HAP-1 (cell line): ENCODE data around the gene TMEM273.

Experiments used
- DNase-seq, 2 experiments: peaks; one replicate each; pipeline ENCODE4 v3.0.0-alpha.2; 2016 to 2020; ENCODE audit warnings: low spot score in 2 of 2
- H3K27me3 ChIP-seq: fragments of 250-450 bp; sonication (Bioruptor Pico); 2 replicates; pipeline ENCODE4 v1.5.1; 2020; ENCODE audit warnings: low read depth, mild to moderate bottlenecking, moderate library complexity
- H3K36me3 ChIP-seq: fragments of 250-450 bp; sonication (Bioruptor Pico); replicated peaks from 2 replicates; pipeline ENCODE4 v1.5.1; 2020; ENCODE audit warnings: mild to moderate bottlenecking
- H3K4me1 ChIP-seq: fragments of 250-450 bp; sonication (Bioruptor Pico); 2 replicates; pipeline ENCODE4 v1.5.1; 2020; ENCODE audit warnings: mild to moderate bottlenecking
- H3K4me3 ChIP-seq: fragments of 250-450 bp; sonication (Bioruptor Pico); 2 replicates; pipeline ENCODE4 v1.5.1; 2020; ENCODE audit warnings: mild to moderate bottlenecking, moderate library complexity
- H3K9me3 ChIP-seq: fragments of 250-450 bp; sonication (Bioruptor Pico); 2 replicates; pipeline ENCODE4 v1.5.1; 2020; ENCODE audit warnings: mild to moderate bottlenecking, moderate library complexity
- in situ Hi-C: fragments of 300-500 bp; cut with MboI; formaldehyde crosslinking; loops from 3 replicates; pipeline ENCODE4 v1.14.3; 2020; ENCODE audit warnings: low sequenced_read_pairs, inconsistent platforms, mixed read lengths

The TMEM273 gene

GRCh38 chr10:49168171-49168540, 20.0 kb downstream of the TMEM273 start:
- DNase-seq: no peak
- in situ Hi-C loops: no loop called here
- no peaks in the 10 kb centered on the region for H3K9me3 ChIP-seq
- no peaks in the 10 kb centered on the region for H3K36me3 ChIP-seq
- no peaks in the 10 kb centered on the region for H3K4me1 ChIP-seq
- H3K27me3 ChIP-seq: no peaks in the 10 kb centered on the region
- no peak overlapping the region for H3K4me3 ChIP-seq

GRCh38 chr10:49167425-49168170, 20.6 kb downstream of the TMEM273 start:
- in situ Hi-C loops: no loop called here
- Histone ChIP-seq H3K4me3 (no peak overlapping the region), H3K4me1 (no peaks in the 10 kb centered on the region), H3K36me3 (no peaks in the 10 kb centered on the region), H3K9me3 (no peaks in the 10 kb centered on the region), H3K27me3 (no peaks in the 10 kb centered on the region)
- DNase-seq: no peak

DNA sequence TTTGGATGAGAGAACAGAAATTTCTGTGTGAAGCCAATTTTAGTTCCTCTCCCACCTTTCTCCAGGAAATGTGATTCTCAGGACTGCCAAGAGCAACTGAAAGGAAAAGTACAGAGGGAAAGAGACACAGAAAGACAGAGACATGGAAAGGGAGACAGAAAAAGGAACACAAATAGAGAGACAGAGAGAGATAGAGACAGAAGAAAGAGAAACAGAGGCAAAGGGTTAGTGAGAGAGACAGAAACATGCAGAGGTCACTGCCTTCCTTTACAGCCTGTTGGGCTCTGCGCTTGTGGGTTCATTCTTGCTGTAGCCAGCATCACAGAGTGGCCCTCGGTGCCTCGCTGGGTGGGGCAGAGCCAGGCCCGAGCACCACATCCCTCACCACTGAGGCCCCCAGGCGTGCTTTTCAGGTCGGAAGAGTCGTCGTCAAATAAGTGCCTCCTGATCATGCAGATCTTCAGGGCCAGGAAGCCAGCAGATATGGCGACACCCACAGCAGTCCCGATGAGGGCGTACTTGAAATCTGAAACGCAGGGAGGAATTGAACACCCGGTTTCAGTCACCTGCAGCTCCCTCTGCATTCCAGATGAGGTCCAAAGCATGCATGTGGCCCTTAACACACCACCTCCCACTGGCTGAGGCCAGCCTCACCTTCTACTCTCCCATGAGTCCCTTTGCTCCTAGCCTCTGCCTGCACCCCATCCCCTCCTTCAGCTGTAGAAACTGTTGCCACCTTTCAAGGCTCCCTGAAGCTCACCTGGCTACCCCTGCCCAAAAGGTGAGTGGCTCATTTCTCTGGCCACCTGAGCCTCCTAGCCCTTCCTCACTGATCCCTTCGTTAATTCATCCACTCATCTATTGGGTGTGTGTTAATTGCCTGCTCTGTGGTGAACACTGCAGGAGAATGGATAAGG, 21.4 kb downstream of the TMEM273 start:
- Histone ChIP-seq H3K9me3 (no peaks in the 10 kb centered on the region), H3K4me1 (no peaks in the 10 kb centered on the region), H3K4me3 (no peak overlapping the region), H3K27me3 (no peaks in the 10 kb centered on the region), H3K36me3 (no peaks in the 10 kb centered on the region)
- no peak for DNase-seq
- in situ Hi-C loops: no loop called here

GRCh38 chr10:49165821-49166483, 22.2 kb downstream of the TMEM273 start:
- Histone ChIP-seq H3K4me1 (no peaks in the 10 kb centered on the region), H3K27me3 (no peaks in the 10 kb centered on the region), H3K9me3 (no peaks in the 10 kb centered on the region), H3K4me3 (no peak overlapping the region), H3K36me3 (no peaks in the 10 kb centered on the region)
- in situ Hi-C loops: no loop called here
- DNase-seq: no peak

GRCh38 chr10:49165259-49165658, 22.9 kb downstream of the TMEM273 start:
- Histone ChIP-seq H3K9me3 (no peaks in the 10 kb centered on the region), H3K36me3 (no peaks in the 10 kb centered on the region), H3K4me3 (no peak overlapping the region), H3K27me3 (no peaks in the 10 kb centered on the region), H3K4me1 (no peaks in the 10 kb centered on the region)
- in situ Hi-C loops: no loop called here
- DNase-seq: no peak

GRCh38 chr10:49164559-49165188, 23.5 kb downstream of the TMEM273 start:
- Histone ChIP-seq H3K4me1 (no peaks in the 10 kb centered on the region), H3K9me3 (no peaks in the 10 kb centered on the region), H3K27me3 (no peaks in the 10 kb centered on the region), H3K36me3 (no peaks in the 10 kb centered on the region), H3K4me3 (no peak overlapping the region)
- DNase-seq: no peak
- in situ Hi-C loops: no loop called here

DNA sequence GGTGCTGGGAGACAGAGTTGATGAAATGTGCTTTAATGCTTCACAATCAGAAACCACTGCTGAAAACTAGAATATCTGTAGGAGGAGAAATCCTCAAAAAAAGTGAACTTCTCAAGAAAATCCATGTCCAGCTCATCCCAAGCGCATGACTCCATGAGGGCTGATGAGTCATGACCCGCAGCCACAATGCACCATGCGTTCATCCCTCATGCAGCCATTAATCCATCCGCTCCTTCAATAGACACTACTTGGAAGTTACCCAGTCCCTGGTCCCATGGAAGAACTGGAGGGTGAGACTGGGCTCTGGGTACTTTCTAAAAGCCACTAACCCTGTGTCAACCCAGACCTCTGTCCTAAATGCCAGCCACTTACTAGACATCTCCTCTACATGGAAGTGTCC, 24.4 kb downstream of the TMEM273 start:
- H3K36me3 ChIP-seq: no peaks in the 10 kb centered on the region
- no peak overlapping the region for H3K4me3 ChIP-seq
- H3K27me3 ChIP-seq: no peaks in the 10 kb centered on the region
- H3K4me1 ChIP-seq: no peaks in the 10 kb centered on the region
- in situ Hi-C loops: no loop called here
- no peak for DNase-seq
- no peaks in the 10 kb centered on the region for H3K9me3 ChIP-seq

- Histone ChIP-seq H3K9me3 (no peaks in the 10 kb centered on the region), H3K4me1 (no peaks in the 10 kb centered on the region), H3K4me3 (no peak overlapping the region), H3K36me3 (no peaks in the 10 kb centered on the region), H3K27me3 (no peaks in the 10 kb centered on the region)
- in situ Hi-C loops: no loop called here
- DNase-seq: no peak
These were observed 25.4 kb downstream of the TMEM273 start for GRCh38 chr10:49162761-49163310.

DNA sequence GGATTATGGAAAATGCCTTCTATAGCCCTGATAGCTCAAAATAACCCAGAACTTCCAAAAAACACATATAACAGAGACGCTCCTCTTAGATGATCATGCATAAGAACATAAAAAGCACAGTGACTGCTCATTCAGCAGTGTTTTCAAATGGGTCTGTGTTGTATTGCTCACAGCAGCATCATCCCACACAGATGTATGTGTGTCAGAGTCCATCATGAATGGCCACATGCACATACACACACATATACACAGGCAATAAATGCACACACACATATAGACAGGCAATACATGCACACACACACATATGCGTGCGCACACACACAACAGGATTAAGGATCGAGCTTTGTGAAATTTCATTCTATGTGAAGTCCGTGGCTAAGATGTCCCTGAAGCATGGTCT, 26.1 kb downstream of the TMEM273 start:
- Histone ChIP-seq H3K27me3 (no peaks in the 10 kb centered on the region), H3K4me3 (no peak overlapping the region), H3K9me3 (no peaks in the 10 kb centered on the region), H3K36me3 (no peaks in the 10 kb centered on the region), H3K4me1 (no peaks in the 10 kb centered on the region)
- no peak for DNase-seq
- in situ Hi-C loops: no loop called here

- Histone ChIP-seq H3K36me3 (no peaks in the 10 kb centered on the region), H3K27me3 (no peaks in the 10 kb centered on the region), H3K4me3 (no peak overlapping the region), H3K4me1 (no peaks in the 10 kb centered on the region), H3K9me3 (no peaks in the 10 kb centered on the region)
- no peak for DNase-seq
- in situ Hi-C loops: no loop called here
These were observed 26.7 kb downstream of the TMEM273 start for GRCh38 chr10:49161411-49161997.

DNA sequence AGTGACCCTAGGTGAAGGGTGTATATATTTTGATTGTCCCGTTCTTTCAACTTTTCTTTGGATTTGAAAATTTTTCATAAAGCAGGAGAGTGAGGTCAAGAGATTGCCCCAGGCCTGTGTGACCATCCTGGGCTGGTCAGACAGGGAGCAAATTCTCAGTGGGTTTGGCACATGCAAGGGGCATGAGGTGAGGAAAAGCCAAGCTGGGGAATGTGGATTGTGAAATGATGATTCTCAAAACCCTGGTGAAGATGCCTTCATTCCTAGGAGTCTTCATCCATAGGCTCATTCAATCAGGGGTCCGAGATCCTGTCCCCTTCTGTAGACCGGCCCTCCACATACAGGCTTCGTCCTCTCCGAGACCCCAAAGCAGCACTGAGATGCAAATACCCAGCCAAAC, 27.4 kb downstream of the TMEM273 start:
- Histone ChIP-seq H3K27me3 (no peaks in the 10 kb centered on the region), H3K9me3 (no peaks in the 10 kb centered on the region), H3K36me3 (no peaks in the 10 kb centered on the region), H3K4me3 (no peak overlapping the region), H3K4me1 (no peaks in the 10 kb centered on the region)
- in situ Hi-C loops: no loop called here
- no peak for DNase-seq

GRCh38 chr10:49160110-49160509, 28.1 kb downstream of the TMEM273 start:
- Histone ChIP-seq H3K9me3 (no peaks in the 10 kb centered on the region), H3K36me3 (no peaks in the 10 kb centered on the region), H3K4me3 (no peak overlapping the region), H3K27me3 (no peaks in the 10 kb centered on the region), H3K4me1 (no peaks in the 10 kb centered on the region)
- no peak for DNase-seq
- in situ Hi-C loops: no loop called here

DNA sequence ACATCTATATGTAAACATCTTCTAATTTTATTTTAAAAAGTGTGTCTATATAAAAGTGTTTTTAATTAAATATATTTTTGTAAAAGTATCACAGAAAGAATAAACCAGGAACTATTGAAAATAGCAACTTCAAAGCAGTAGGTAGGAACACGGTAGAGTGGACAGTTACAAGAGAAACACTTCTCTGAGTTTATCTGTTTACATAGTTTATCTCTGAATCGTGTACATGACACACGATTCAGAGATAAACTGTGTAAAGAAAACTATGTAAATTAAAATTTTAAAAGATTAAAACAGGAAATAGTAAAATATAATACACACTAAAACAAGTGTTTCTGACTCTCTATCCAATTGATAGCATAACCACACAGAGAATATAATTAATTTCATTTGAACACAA, 29.3 kb downstream of the TMEM273 start:
- Histone ChIP-seq H3K4me1 (no peaks in the 10 kb centered on the region), H3K27me3 (no peaks in the 10 kb centered on the region), H3K36me3 (no peaks in the 10 kb centered on the region), H3K4me3 (no peak overlapping the region), H3K9me3 (no peaks in the 10 kb centered on the region)
- DNase-seq: no peak
- in situ Hi-C loops: no loop called here
